B cell (primary cell): ENCODE measurements around the gene CKM. TPM values are rescaled to one million over a fixed set of nuclear protein-coding genes. Genes with fewer than 3 reads are reported as not detected.
"Not testable (repeated sequence)": the region's sequence is repeated elsewhere in the genome, so short reads cannot be mapped to it uniquely, and the experiment has no call there.

Source experiments
- ATAC-seq: fragments of 200-7000 bp; cut with Tn5 transposase; one replicate; pipeline ENCODE4 v1.10.0; 2021; ENCODE audit warnings: low read depth, mild to moderate bottlenecking, moderate number of reproducible peaks, moderate library complexity
- CTCF ChIA-PET: fragments of 350-600 bp; sonication (Branson Sonifier 250); formaldehyde crosslinking; loops from one replicate; lab custom pipeline; 2021; ENCODE audit warnings: antibody characterized with exemption, inconsistent platforms; lab: Charles Lee
- POLR2A ChIA-PET: fragments of 350-600 bp; sonication (Branson Sonifier 250); formaldehyde crosslinking; loops from one replicate; lab custom pipeline; 2021; ENCODE audit warnings: antibody characterized with exemption; lab: Charles Lee
- DNase-seq: peaks from one replicate; pipeline ENCODE4 v3.0.0; 2013
- H2AFZ ChIP-seq: 2 replicates; pipeline ENCODE4 v1.6.1; 2012; ENCODE audit warnings: mild to moderate bottlenecking, low read depth, low read length; ENCODE audit not compliant: insufficient read depth, poor library complexity, severe bottlenecking
- H3K27ac ChIP-seq, 2 donors: 1 replicate in 1 of 2; 2 replicates in 1 of 2; pipeline ENCODE4 v1.5.1; 2012 to 2013; ENCODE audit warnings: low read length in 2 of 2, mild to moderate bottlenecking in 2 of 2, moderate library complexity in 1 of 2
- H3K27me3 ChIP-seq, 4 experiments: fragments of 200-600 bp in 1 of 4; sonication (generic) in 1 of 4; replicated peaks in 1 of 4; 1 replicate in 2 of 4; 2 replicates in 2 of 4; pipeline versions ENCODE4 v1.6.1 to v1.7.0; 2013 to 2016; ENCODE audit warnings: low read length in 3 of 4, mild to moderate bottlenecking in 2 of 4, mixed read lengths in 1 of 4, moderate library complexity in 1 of 4; ENCODE audit not compliant: insufficient read depth in 4 of 4, control insufficient read depth in 3 of 4; ENCODE audit errors: control extremely low read depth in 1 of 4
- H3K36me3 ChIP-seq, 2 experiments: replicated peaks in 1 of 2; 1 replicate in 1 of 2; 2 replicates in 1 of 2; pipeline versions ENCODE4 v1.6.1 to v1.7.1; 2013; ENCODE audit warnings: low read length in 1 of 2; ENCODE audit not compliant: insufficient read depth in 2 of 2, control insufficient read depth in 1 of 2; ENCODE audit errors: control extremely low read depth in 1 of 2, extremely low read depth in 1 of 2
- H3K4me1 ChIP-seq, 2 donors: fragments of 200-600 bp in 1 of 2; sonication (generic) in 1 of 2; 1 replicate in 1 of 2; 2 replicates in 1 of 2; pipeline versions ENCODE4 v1.5.1 to v1.6.1; 2013 to 2017; ENCODE audit warnings: low read length in 2 of 2; ENCODE audit not compliant: control insufficient read depth in 2 of 2, insufficient read depth in 2 of 2
- H3K4me2 ChIP-seq: replicated peaks from 2 replicates; pipeline ENCODE3; 2012; ENCODE audit warnings: mild to moderate bottlenecking, low read depth, low read length; ENCODE audit not compliant: poor library complexity, severe bottlenecking
- H3K4me3 ChIP-seq, 5 experiments: fragments of 200-600 bp in 1 of 5; sonication (generic) in 1 of 5; 1 replicate in 3 of 5; 2 replicates in 2 of 5; pipeline versions ENCODE4 v1.5.1 to v1.7.0; 2011 to 2016; ENCODE audit warnings: low read length in 4 of 5, mild to moderate bottlenecking in 4 of 5, low read depth in 2 of 5, control low read depth in 1 of 5, moderate library complexity in 1 of 5; ENCODE audit not compliant: insufficient read depth in 1 of 5; ENCODE audit errors: control extremely low read depth in 1 of 5, extremely low read depth in 1 of 5
- H3K79me2 ChIP-seq: fragments of 200-600 bp; sonication (generic); one replicate; pipeline ENCODE4 v1.6.0; 2016; ENCODE audit warnings: low read length; ENCODE audit not compliant: control insufficient read depth, insufficient read depth
- H3K9ac ChIP-seq: fragments of 200-600 bp; sonication (generic); 2 replicates; pipeline ENCODE4 v1.6.1; 2017; ENCODE audit warnings: mild to moderate bottlenecking, low read length, moderate library complexity
- H3K9me3 ChIP-seq, 3 donors: one replicate each; pipeline versions ENCODE4 v1.6.1 to v1.7.1; 2013; ENCODE audit warnings: low read length in 2 of 3; ENCODE audit not compliant: control insufficient read depth in 2 of 3, insufficient read depth in 1 of 3; ENCODE audit errors: control extremely low read depth in 1 of 3
- H4K20me1 ChIP-seq: 2 replicates; pipeline ENCODE4 v1.6.0; 2012; ENCODE audit warnings: mild to moderate bottlenecking, low read length; ENCODE audit not compliant: insufficient read depth, control insufficient read depth, poor library complexity, severe bottlenecking
- H3K27ac Mint-ChIP-seq: one replicate; pipeline ENCODE4 v1.8.0; 2021; ENCODE audit warnings: mixed read lengths
- H3K27me3 Mint-ChIP-seq: one replicate; pipeline ENCODE4 v1.8.0; 2021; ENCODE audit warnings: mixed read lengths
- H3K4me1 Mint-ChIP-seq: one replicate; pipeline ENCODE4 v1.8.0; 2021; ENCODE audit warnings: mixed read lengths
- H3K4me3 Mint-ChIP-seq: one replicate; pipeline ENCODE4 v1.8.0; 2021; ENCODE audit warnings: mixed read lengths
- H3K9me3 Mint-ChIP-seq: one replicate; pipeline ENCODE4 v1.8.0; 2022; ENCODE audit warnings: mixed read lengths; ENCODE audit not compliant: insufficient read depth
- CTCF ChIP-seq: fragments of 200-600 bp; IDR thresholded peaks from one replicate; pipeline ENCODE4 v1.8.0; 2022; ENCODE audit warnings: antibody characterized with exemption, mild to moderate bottlenecking
- EZH2 ChIP-seq: IDR thresholded peaks from 2 replicates; pipeline ENCODE4 v1.6.1; 2012; ENCODE audit warnings: borderline replicate concordance, low read depth, mild to moderate bottlenecking, moderate library complexity, low read length; ENCODE audit not compliant: insufficient read depth, poor library complexity, severe bottlenecking
- WGBS: methylation state at CpG from one replicate; pipeline ENCODE4 v1.1.5; 2013; ENCODE audit warnings: missing lambda C conversion rate; ENCODE audit not compliant: insufficient coverage; 5-methylcytosine and 5-hydroxymethylcytosine counted together
- intact Hi-C: fragments of 100-400 bp; cut with micrococcal nuclease; formaldehyde crosslinking; loops from one replicate; pipeline ENCODE4 v1.10.0; 2022
- polyA plus RNA-seq: library from polyadenylated mRNA; depleted of rRNA; stranded (reverse); fragments of >200 nt; gene quantifications from 2 replicates; pipeline ENCODE4 v1.2.3, GENCODE V29; 2012
- total RNA-seq, 2 donors: library from RNA; stranded (reverse); fragments of 120-200 nt in 1 of 2; gene quantifications; 1 replicate in 1 of 2; 2 replicates in 1 of 2; pipeline versions ENCODE4 v1.2.3 to v1.2.4, GENCODE V29; 2013 to 2022

Gene CKM
- total and polyA plus RNA-seq, 2 donors (not counting 1 experiment from before 2014, with no cell fraction given): not detected

- ChIA-PET POLR2A (no interaction called here), CTCF (no interaction called here)
- Histone ChIP-seq H3K27ac (no peak overlapping the region), H3K9ac (no peak overlapping the region), H3K4me3 (no peak overlapping the region), H3K4me1 (no peaks in the 10 kb centered on the region), H4K20me1 (no peaks in the 10 kb centered on the region), H3K27me3 (no peaks in the 10 kb centered on the region), H3K79me2 (no peaks in the 10 kb centered on the region), H3K36me3 (no peaks in the 10 kb centered on the region), H3K9me3 (peaks cover 0 to 12% (median 0%) of the 10 kb centered on the region in 3 donors), H2AFZ (no peak overlapping the region), H3K4me2 (no peak overlapping the region)
- TF ChIP-seq EZH2 (no peak), CTCF (no peak)
- Mint-ChIP-seq H3K27me3 (peaks cover 25% of the 10 kb centered on the region), H3K4me1 (no peaks in the 10 kb centered on the region), H3K4me3 (no peak overlapping the region), H3K27ac (no peak overlapping the region), H3K9me3 (no peaks in the 10 kb centered on the region)
- WGBS: 34% methylated on average over 18 of the region's 18 CpGs
- ATAC-seq (no peak), DNase-seq (no peak)
- intact Hi-C loops: no loop called here
Measured at GRCh38 chr19:45311621-45312020, 11.1 kb downstream of the CKM start.

DNA sequence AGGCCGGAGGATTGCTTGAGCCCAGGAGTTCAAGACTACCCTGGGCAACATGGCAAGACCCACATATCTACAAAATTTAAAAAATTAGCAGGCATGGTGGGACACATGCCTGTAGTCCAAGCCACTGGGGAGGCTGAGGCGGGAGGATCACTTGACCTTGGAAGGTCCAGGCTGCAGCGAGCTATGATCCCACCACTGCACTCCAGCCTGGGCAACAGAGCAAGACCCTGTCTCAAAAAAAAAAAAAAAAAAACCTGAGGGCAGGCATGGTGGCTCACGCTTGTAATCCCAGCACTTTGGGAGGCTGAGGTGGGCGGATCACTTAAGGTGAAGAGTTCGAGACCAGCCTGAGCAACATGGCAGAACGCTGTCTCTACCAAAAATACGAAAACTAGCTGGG, 13.4 kb downstream of the CKM start:
- CTCF ChIA-PET, H3K27ac Mint-ChIP-seq, H3K9me3 Mint-ChIP-seq, H2AFZ ChIP-seq, H3K36me3 ChIP-seq, H3K79me2 ChIP-seq, DNase-seq, H3K4me3 Mint-ChIP-seq, H3K4me1 Mint-ChIP-seq, POLR2A ChIA-PET, H3K4me1 ChIP-seq, H3K27me3 ChIP-seq, H3K27ac ChIP-seq, ATAC-seq, H3K4me2 ChIP-seq, H4K20me1 ChIP-seq, H3K4me3 ChIP-seq, intact Hi-C loops, H3K9ac ChIP-seq: not testable (repeated sequence)
- WGBS: 95% methylated on average over 7 of the region's 8 CpGs
- H3K27me3 Mint-ChIP-seq: peaks cover 14% of the 10 kb centered on the region
- H3K9me3 ChIP-seq: peaks cover 0 to 15% (median 0%) of the 10 kb centered on the region in 3 donors
